Thoracic aorta (tissue), 2 donors: Measurements from ENCODE around the gene ARHGAP19. TPM values are rescaled to one million over a fixed set of nuclear protein-coding genes. Genes with fewer than 3 reads are reported as not detected.
A peak's percentile ranks its signal among the peaks of the same experiment; 100 is the strongest.

Experiments
- ATAC-seq: fragments of 150-250 bp; one replicate; pipeline ENCODE4 v1.8.0; 2017; ENCODE audit warnings: low read depth; ENCODE audit not compliant: insufficient number of reproducible peaks, low FRiP score
- DNase-seq: peaks from one replicate; pipeline ENCODE4 v3.0.0-alpha.2; 2020; ENCODE audit warnings: low spot score
- H3K27ac ChIP-seq, 2 donors: fragments of 200-600 bp; sonication (generic); 1 replicate in 1 of 2; 2 replicates in 1 of 2; pipeline ENCODE4 v1.5.1; 2016; ENCODE audit warnings: mild to moderate bottlenecking in 2 of 2, moderate library complexity in 2 of 2
- H3K27me3 ChIP-seq: fragments of 200-600 bp; sonication (generic); replicated peaks from 2 replicates; pipeline ENCODE4 v1.6.0; 2016; ENCODE audit warnings: mild to moderate bottlenecking; ENCODE audit not compliant: insufficient read depth
- H3K36me3 ChIP-seq: fragments of 200-600 bp; sonication (generic); one replicate; pipeline ENCODE4 v1.5.1; 2016
- H3K4me1 ChIP-seq, 2 donors: fragments of 200-600 bp; sonication (generic); 1 replicate in 1 of 2; 2 replicates in 1 of 2; pipeline versions ENCODE4 v1.5.1 to v1.6.0; 2016; ENCODE audit warnings: low read depth in 2 of 2, mild to moderate bottlenecking in 1 of 2; ENCODE audit not compliant: control insufficient read depth in 1 of 2
- H3K4me3 ChIP-seq: fragments of 200-600 bp; sonication (generic); 2 replicates; pipeline ENCODE4 v1.5.1; 2016; ENCODE audit warnings: mild to moderate bottlenecking
- H3K9me3 ChIP-seq: fragments of 200-600 bp; sonication (generic); 2 replicates; pipeline ENCODE4 v1.5.1; 2016
- CTCF ChIP-seq: fragments of 200-600 bp; sonication (generic); IDR thresholded peaks from one replicate; pipeline ENCODE4 v1.5.1; 2019; ENCODE audit warnings: antibody characterized with exemption
- total RNA-seq, 2 donors: library from RNA; depleted of rRNA; stranded (reverse); fragments of >200 nt; gene quantifications; one replicate each; pipeline versions ENCODE4 v1.1.0 to v1.2.3, GENCODE V29; 2016

The ARHGAP19 gene
- total RNA-seq, 2 donors from 2014 or later: 3.5 to 27.1 TPM

DNA sequence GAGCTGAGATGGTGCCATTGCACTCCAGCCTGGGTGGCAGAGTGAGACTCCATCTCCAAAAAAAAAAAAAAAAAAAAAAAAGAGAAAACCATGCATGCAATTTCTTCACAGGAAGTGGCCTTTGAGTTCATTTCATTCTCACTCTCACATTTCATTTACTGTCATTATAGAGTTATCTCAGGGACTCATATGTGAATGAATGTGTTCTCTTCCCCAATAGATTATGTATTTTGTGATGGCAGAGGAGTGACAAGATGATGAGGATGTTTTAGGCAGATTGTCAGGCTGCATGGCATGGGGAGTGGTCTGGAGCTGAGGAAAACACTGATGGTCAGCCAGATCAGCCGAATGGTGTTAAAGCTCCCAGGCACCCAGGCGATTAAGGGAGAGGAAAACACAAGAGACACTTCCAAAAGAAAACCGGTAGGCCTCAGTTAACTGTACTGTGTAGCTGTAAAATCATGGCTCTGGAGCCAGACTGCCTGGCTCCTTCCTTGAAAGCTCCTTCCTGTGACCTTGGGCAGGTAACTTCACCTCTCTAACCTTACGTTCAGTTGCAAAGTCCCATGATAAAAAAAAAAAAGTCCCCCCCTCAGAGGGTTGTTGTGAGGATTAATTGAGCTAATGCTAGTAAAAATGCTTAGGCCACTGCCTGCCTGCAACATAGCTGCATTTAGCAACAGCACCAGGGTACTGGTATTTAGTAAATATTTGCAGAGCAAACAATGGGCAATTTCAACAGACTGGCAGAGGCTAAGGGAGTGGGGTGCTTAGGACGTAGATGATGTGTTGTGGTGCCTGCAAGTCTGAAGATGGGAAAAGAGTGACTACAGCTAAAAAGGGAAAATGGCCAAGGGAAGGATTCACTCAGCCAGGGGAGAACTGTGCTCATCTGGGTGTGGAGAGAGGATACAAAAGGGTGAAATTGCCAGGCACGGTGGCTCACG is 35.2 kb upstream of the ARHGAP19 start:
- Histone ChIP-seq H3K4me1 (peaks cover 15 to 18% of the 10 kb centered on the region in 2 donors), H3K27ac (no peak overlapping the region), H3K4me3 (no peak overlapping the region), H3K36me3 (no peaks in the 10 kb centered on the region), H3K9me3 (no peaks in the 10 kb centered on the region), H3K27me3 (no peaks in the 10 kb centered on the region)
- TF ChIP-seq CTCF: no peak
- DNase-seq: no peak
- ATAC-seq: no peak

GRCh38 chr10:97325754-97326153 is 33.3 kb upstream of the ARHGAP19 start:
- Histone ChIP-seq H3K27ac (no peak overlapping the region), H3K4me1 (peaks cover 6 to 7% of the 10 kb centered on the region in 2 donors), H3K4me3 (no peak overlapping the region), H3K27me3 (no peaks in the 10 kb centered on the region), H3K36me3 (no peaks in the 10 kb centered on the region), H3K9me3 (no peaks in the 10 kb centered on the region)
- ATAC-seq: no peak
- TF ChIP-seq CTCF: no peak
- no peak for DNase-seq

DNA sequence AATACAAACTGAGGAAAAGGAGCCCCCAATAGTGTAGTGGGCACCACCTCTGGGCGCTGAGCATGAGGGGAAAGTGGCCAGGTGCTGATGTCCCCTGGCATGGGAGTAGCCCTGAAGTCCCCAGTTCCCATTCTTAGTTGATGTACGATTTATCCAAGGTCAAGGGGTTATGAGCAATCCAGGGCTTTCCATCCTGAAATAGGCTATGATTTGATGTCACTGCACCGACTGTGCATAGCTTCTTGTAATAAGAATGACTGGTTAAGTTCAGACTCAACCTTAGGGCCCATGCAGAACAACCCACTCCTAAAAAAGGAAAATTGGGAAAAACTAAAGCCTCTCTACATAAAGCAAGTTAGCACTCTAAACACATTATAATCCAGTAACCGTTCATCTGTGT is 31.1 kb upstream of the ARHGAP19 start:
- no peak for DNase-seq
- no peak for ATAC-seq
- Histone ChIP-seq H3K27ac (no peak overlapping the region), H3K9me3 (no peaks in the 10 kb centered on the region), H3K36me3 (no peaks in the 10 kb centered on the region), H3K4me1 (peaks cover 10 to 18% of the 10 kb centered on the region in 2 donors), H3K4me3 (no peak overlapping the region), H3K27me3 (no peaks in the 10 kb centered on the region)
- no peak for TF ChIP-seq CTCF

GRCh38 chr10:97321804-97322190 is 29.4 kb upstream of the ARHGAP19 start:
- H3K27me3 ChIP-seq: no peaks in the 10 kb centered on the region
- no peak for ATAC-seq
- TF ChIP-seq CTCF: no peak
- H3K36me3 ChIP-seq: no peaks in the 10 kb centered on the region
- peak overlapping the region; percentile 95 for H3K4me3 ChIP-seq
- no peak overlapping the region for H3K27ac ChIP-seq
- H3K4me1 ChIP-seq: peaks cover 10 to 18% of the 10 kb centered on the region in 2 donors
- H3K9me3 ChIP-seq: no peaks in the 10 kb centered on the region
- DNase-seq: no peak

GRCh38 chr10:97321032-97321803 is 28.8 kb upstream of the ARHGAP19 start:
- Histone ChIP-seq H3K27ac (peak overlapping the region in 1 of 2 donors; percentile 90), H3K27me3 (no peaks in the 10 kb centered on the region), H3K9me3 (no peaks in the 10 kb centered on the region), H3K4me1 (peaks cover 10 to 18% of the 10 kb centered on the region in 2 donors), H3K36me3 (no peaks in the 10 kb centered on the region), H3K4me3 (peak overlapping the region; percentile 95)
- DNase-seq (no peak), ATAC-seq (no peak)
- no peak for TF ChIP-seq CTCF
